ENCODE results near the gene F5.
"Not testable (repeated sequence)": the region's sequence is repeated elsewhere in the genome, so short reads cannot be mapped to it uniquely, and the experiment has no call there.

The F5 gene

DNA sequence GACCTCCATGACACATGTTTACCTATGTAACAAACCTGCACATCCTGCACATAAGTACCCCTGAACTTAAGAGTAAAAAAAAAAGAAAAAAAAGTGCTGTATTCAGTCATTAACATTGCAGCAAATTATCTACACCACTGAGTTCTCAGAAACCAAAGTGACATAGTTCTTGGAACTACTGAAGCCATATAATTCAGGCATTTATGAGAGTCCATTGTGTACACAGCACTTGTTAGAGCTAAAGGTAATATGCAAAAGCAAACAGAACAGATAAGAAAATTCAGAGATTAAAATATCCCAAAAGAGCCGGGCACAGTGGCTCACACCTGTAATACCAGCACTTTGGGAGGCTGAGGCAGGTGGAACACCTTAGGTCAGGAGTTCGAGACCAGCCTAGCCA lies 38.0 kb downstream of the F5 start:
- TF ChIP-seq, protein P1, sequence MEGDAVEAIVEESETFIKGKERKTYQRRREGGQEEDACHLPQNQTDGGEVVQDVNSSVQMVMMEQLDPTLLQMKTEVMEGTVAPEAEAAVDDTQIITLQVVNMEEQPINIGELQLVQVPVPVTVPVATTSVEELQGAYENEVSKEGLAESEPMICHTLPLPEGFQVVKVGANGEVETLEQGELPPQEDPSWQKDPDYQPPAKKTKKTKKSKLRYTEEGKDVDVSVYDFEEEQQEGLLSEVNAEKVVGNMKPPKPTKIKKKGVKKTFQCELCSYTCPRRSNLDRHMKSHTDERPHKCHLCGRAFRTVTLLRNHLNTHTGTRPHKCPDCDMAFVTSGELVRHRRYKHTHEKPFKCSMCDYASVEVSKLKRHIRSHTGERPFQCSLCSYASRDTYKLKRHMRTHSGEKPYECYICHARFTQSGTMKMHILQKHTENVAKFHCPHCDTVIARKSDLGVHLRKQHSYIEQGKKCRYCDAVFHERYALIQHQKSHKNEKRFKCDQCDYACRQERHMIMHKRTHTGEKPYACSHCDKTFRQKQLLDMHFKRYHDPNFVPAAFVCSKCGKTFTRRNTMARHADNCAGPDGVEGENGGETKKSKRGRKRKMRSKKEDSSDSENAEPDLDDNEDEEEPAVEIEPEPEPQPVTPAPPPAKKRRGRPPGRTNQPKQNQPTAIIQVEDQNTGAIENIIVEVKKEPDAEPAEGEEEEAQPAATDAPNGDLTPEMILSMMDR (IDR thresholded peaks at IDR 0.05; ENCODE audit: insufficient read depth, low read depth, low read length, missing control alignments), result no peak
- no peak for DNase-seq (ENCODE audit: low read depth)
- no peak overlapping the region for H3K4me3 ChIP-seq (ENCODE audit: low read length)

DNA sequence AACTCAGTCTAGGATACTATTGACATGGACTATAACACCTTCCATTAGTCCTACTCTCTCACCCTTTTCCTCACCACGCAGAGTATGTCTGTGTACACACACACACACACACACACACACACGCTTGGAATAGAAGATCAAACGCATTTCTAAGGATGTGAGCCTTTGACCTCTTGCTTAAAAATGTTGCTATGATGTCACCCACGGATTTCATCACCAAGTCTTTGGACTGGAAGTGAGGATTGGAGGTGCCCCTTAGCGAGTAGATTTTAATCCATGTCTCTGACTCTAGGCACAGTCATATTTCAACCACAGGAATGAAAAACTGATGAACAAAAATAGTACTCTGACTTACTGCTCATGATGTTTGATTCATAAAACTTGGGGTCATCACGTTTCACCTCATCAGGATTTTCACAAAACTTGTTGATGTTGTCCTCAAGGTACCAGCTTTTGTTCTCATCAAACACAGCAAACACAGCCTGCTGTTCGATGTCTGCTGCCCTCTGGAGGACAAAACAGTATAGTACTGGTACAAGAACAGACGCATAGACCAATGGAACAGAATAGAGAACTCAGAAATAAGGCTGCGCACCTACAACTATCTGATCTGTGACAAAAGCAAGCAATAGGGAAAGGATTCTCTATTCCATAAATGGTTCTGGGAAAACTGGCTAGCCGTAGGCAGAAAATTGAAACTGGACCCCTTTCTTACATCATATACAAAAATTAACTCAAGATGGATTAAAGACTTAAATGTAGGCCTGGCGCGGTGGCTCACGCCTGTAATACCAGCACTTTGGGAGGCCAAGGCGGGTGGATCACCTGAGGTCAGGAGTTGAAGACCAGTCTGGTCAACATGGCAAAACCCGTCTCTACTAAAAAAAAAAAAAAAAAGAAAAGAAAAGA lies 39.9 kb downstream of the F5 start:
- DNase-seq (ENCODE audit: low read depth), result peak; percentile 86
- H3K4me3 ChIP-seq (ENCODE audit: low read length), result no peak overlapping the region
- TF ChIP-seq, protein P1 (IDR thresholded peaks at IDR 0.05; ENCODE audit: insufficient read depth, low read depth, low read length, missing control alignments), result peak; percentile 92

DNA sequence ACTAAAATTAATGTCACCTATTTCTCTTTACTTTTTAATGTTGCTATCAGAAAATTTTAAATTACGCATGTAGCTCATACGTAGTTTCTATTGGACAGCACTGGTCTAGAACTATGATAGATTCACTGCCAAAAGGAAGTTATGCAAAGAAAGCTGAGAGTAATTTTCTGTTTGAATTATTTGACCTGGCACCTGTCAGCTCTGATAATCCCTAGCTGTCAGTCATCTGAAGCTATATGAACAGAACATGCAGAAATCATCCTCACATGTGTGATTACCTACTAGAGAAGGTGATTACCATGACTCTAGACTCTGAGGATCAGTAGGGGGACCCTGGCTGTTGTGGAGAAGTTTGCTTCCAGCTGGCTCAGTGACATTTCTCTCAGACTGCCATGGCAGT lies 40.8 kb downstream of the F5 start:
- TF ChIP-seq, protein P1 (IDR thresholded peaks at IDR 0.05; ENCODE audit: insufficient read depth, low read depth, low read length, missing control alignments), result no peak
- no peak overlapping the region for H3K4me3 ChIP-seq (ENCODE audit: low read length)
- DNase-seq (ENCODE audit: low read depth), result no peak

DNA sequence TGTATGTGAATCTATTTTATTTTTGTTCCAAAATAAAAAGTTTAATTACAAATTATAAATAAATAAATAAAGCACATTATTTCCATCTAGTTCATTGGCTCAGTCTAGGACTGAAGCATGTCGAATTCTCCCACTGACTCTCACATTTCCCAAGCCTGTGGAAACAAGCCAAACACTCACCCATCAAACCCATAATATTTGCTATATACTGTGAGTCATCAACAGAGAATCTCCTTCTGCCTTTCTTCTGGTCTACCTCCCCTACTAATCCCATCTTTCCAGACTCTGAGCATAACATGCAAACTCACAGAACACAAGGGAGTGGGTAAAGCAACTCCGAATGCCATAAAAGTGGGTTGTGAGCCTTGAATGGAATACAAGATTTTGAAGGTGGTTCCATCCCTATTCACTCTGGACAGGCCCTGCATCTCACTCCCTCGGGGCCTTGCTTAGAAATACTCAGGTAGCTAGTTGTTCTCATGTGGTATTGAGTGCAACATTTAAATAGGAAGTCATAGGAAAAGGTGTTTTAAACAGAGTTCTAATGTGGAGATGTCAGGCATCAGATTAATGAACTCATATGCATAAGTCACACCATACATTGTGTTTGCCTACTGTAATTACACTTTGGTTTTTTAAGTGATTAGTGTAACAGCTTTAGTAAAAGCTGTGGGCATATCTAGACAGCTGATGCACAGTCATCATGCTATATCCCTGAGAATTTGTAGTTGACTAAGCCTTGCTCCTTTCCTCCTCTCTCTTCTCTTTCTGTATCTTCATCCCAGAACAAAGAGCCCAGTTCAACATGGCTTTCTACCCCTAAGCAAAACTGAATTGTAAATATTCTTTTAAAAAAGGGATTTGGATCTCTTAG lies 47.0 kb downstream of the F5 start:
- TF ChIP-seq, protein P1 (IDR thresholded peaks at IDR 0.05; ENCODE audit: insufficient read depth, low read depth, low read length, missing control alignments), result no peak
- no peak overlapping the region for H3K4me3 ChIP-seq (ENCODE audit: low read length)
- DNase-seq (ENCODE audit: low read depth), result peak; percentile 92

DNA sequence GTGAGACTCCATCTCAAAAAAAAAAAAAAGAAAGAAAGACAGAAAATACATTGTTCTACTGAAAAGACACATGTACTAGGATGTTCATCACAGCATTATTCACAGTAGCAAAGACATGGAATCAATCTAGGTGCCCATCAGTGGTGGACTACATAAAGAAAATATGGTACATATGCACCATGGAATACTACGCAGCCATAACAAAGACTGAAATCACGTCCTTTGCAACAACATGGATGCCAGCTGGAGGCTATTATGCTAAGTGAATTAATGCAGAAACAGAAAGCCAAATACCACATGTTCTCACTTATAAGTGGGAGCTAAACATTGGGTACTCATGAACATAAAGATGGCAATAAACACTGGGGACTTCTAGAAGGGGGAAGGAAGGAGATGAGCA lies 51.6 kb downstream of the F5 start:
- TF ChIP-seq, protein P1 (IDR thresholded peaks at IDR 0.05; ENCODE audit: insufficient read depth, low read depth, low read length, missing control alignments), result no peak
- no peak overlapping the region for H3K4me3 ChIP-seq (ENCODE audit: low read length)
- DNase-seq (ENCODE audit: low read depth), result no peak

DNA sequence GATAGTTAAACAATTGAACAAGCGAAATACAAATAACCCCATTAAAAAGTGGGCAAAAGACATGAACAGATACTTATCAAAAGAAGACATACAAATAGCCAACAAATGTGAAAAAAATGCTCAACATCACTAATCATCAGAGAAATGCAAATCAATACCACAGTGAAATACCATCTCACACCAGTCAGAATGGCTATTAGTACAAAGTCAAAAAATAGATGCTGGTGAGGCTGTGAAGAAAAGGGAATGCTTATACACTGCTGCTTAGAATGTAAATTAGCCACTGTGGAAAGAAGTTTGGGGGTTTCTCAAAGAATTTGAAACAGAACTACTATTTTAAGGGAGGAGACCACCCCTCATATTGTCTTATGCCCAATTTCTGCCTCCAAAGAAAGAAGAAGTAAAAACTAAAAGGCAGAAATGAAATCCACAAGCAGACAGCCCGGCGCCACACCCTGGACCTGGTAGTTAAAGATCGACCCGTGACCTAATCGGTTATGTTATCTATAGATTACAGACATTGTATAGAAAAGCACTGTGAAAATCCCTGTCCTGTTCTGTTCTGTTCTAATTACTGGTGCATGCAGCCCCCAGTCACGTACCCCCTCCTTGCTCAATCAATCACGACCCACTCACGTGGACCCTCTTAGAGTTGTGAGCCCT lies 52.6 kb downstream of the F5 start:
- not testable (repeated sequence) for DNase-seq (ENCODE audit: low read depth); H3K4me3 ChIP-seq (ENCODE audit: low read length)

DNA sequence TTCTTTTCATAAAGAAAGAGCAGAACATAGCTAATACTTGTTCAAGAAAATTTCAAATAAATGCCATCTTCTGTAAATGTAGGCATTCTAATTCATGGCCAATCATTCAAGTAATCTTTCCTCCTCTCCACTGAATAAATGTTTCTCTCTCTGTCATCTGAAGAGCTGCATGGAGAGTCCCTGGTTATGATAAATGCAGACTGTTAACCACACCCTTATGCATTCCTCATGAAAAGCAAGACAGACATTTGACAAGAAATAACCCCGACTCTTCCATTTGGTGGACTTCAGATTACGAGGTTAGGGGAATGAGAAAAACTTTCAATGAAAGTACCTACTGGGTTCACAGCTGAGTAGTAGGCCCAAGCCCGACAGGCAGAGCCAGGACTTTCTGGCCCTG lies 55.8 kb downstream of the F5 start:
- TF ChIP-seq, protein P1 (IDR thresholded peaks at IDR 0.05; ENCODE audit: insufficient read depth, low read depth, low read length, missing control alignments), result no peak
- DNase-seq (ENCODE audit: low read depth), result peak; percentile 27
- H3K4me3 ChIP-seq (ENCODE audit: low read length), result no peak overlapping the region
